Forelimb muscle (tissue), 1 donor: ENCODE data around the gene TNPO3. TPM values are rescaled to one million over a fixed set of nuclear protein-coding genes. Genes with fewer than 3 reads are reported as not detected.

Experiments used
- DNase-seq: peaks from one replicate; pipeline ENCODE4 v3.0.0-alpha.2; 2013; ENCODE audit warnings: low read depth
- polyA plus RNA-seq: library from polyadenylated mRNA; unstranded; fragments of 120-200 nt; gene quantifications from one replicate; pipeline ENCODE4 v1.2.1, GENCODE V29; 2013; ENCODE audit not compliant: insufficient read length

The TNPO3 gene
- polyA plus RNA-seq, 1 donor, result 30.5 TPM

GRCh38 chr7:128939075-128939860 lies 115.6 kb downstream of the TNPO3 start:
- DNase-seq, result no peak

- DNase-seq, result no peak
Measured at GRCh38 chr7:128938544-128939074, 116.3 kb downstream of the TNPO3 start.

- DNase-seq, result no peak
Measured at GRCh38 chr7:128937647-128938543, 117.0 kb downstream of the TNPO3 start, which contains the start of gene IRF5. IRF5 (plus strand) TSS chr7:128937927; CDS start chr7:128942082, 4,155 bp downstream.

GRCh38 chr7:128937271-128937646 lies 117.7 kb downstream of the TNPO3 start:
- no peak for DNase-seq

- DNase-seq, result no peak
Measured at GRCh38 chr7:128936798-128937197, 118.1 kb downstream of the TNPO3 start.

- DNase-seq, result no peak
Measured at GRCh38 chr7:128935342-128935730, 119.6 kb downstream of the TNPO3 start.

- no peak for DNase-seq
Measured at GRCh38 chr7:128934361-128935341, 120.3 kb downstream of the TNPO3 start.

- no peak for DNase-seq
Measured at GRCh38 chr7:128933180-128933891, 121.6 kb downstream of the TNPO3 start.

- DNase-seq, result no peak
Measured at GRCh38 chr7:128932862-128933179, 122.1 kb downstream of the TNPO3 start.

- DNase-seq, result no peak
Measured at GRCh38 chr7:128931965-128932861, 122.7 kb downstream of the TNPO3 start.

GRCh38 chr7:128931190-128931798 lies 123.6 kb downstream of the TNPO3 start:
- DNase-seq, result no peak

GRCh38 chr7:128928882-128929788 lies 125.8 kb downstream of the TNPO3 start:
- no peak for DNase-seq

- no peak for DNase-seq
Measured at GRCh38 chr7:128928159-128928813, 126.6 kb downstream of the TNPO3 start.

GRCh38 chr7:128924707-128925588 lies 130.0 kb downstream of the TNPO3 start:
- DNase-seq, result no peak

- DNase-seq, result no peak
Measured at GRCh38 chr7:128923411-128923800, 131.5 kb downstream of the TNPO3 start.
